MCF 10A (cell line): Measurements from ENCODE around the gene TAF15. TPM values are rescaled to one million over a fixed set of nuclear protein-coding genes. Genes with fewer than 3 reads are reported as not detected.

Experiments used
- BruUV-seq: library from RNA; stranded (reverse); fragments of 400-500 nt; replicated peaks from 2 replicates; lab custom pipeline; 2021; lab: Mats Ljungman, UMichigan
- CTCF ChIA-PET: fragments of 300-600 bp; sonication (Branson Sonifier 250); formaldehyde crosslinking; extraction: SDS; loops from one replicate; lab custom pipeline; 2021; ENCODE audit warnings: antibody characterized with exemption, inconsistent platforms; lab: Yijun Ruan, JAX
- POLR2A ChIA-PET: fragments of 300-600, 350-650 bp; sonication (Branson Sonifier 250); formaldehyde crosslinking; extraction: SDS; loops from one replicate; lab custom pipeline; 2020; ENCODE audit warnings: antibody characterized with exemption, inconsistent platforms; lab: Yijun Ruan, JAX
- DNase-seq: peaks from one replicate; pipeline ENCODE4 v3.0.0-alpha.2; 2018; ENCODE audit not compliant: unreplicated experiment
- H3K27ac Mint-ChIP-seq: one replicate; pipeline ENCODE4 v1.8.0; 2022; ENCODE audit warnings: mild to moderate bottlenecking, low read depth, mixed read lengths; ENCODE audit not compliant: unreplicated experiment
- H3K27me3 Mint-ChIP-seq: one replicate; pipeline ENCODE4 v1.8.0; 2022; ENCODE audit warnings: mixed read lengths; ENCODE audit not compliant: insufficient read depth, unreplicated experiment
- H3K36me3 Mint-ChIP-seq: one replicate; pipeline ENCODE4 v1.8.0; 2022; ENCODE audit warnings: mild to moderate bottlenecking, moderate library complexity, mixed read lengths; ENCODE audit not compliant: insufficient read depth, unreplicated experiment
- H3K4me1 Mint-ChIP-seq: one replicate; pipeline ENCODE4 v1.8.0; 2022; ENCODE audit warnings: mixed read lengths; ENCODE audit not compliant: insufficient read depth, unreplicated experiment
- H3K4me3 Mint-ChIP-seq: one replicate; pipeline ENCODE4 v1.8.0; 2022; ENCODE audit warnings: mild to moderate bottlenecking, moderate library complexity, mixed read lengths; ENCODE audit not compliant: unreplicated experiment
- H3K9me3 Mint-ChIP-seq: one replicate; pipeline ENCODE4 v1.8.0; 2022; ENCODE audit warnings: mixed read lengths; ENCODE audit not compliant: unreplicated experiment
- CTCF ChIP-seq: fragments of 200-600 bp; IDR thresholded peaks from one replicate; pipeline ENCODE4 v1.8.0; 2022; ENCODE audit warnings: antibody characterized with exemption, mild to moderate bottlenecking; ENCODE audit not compliant: unreplicated experiment
- intact Hi-C: fragments of 100-400 bp; cut with micrococcal nuclease; formaldehyde crosslinking; loops from 2 replicates; pipeline ENCODE4 v1.14.1; 2022
- total RNA-seq: library from RNA; stranded (reverse); gene quantifications from 2 replicates; pipeline ENCODE4 v1.2.3, GENCODE V29; 2022

The TAF15 gene
- total RNA-seq, 1 experiment from 2014 or later = 337 TPM

- H3K9me3 Mint-ChIP-seq = no peaks in the 10 kb centered on the region
- peaks cover 71% of the 10 kb centered on the region for H3K36me3 Mint-ChIP-seq
- CTCF ChIA-PET = interaction anchor here (0.5 to 2.5 kb wide), 13 partner anchors 8 to 299 kb away, joined by 3 to 12 read pairs (median 4); no protein-coding TSS in a partner anchor
- no TSS peak for BruUV-seq
- intact Hi-C loops = loop anchor here (1.0 kb wide), 1 partner anchor 300 kb away; no protein-coding TSS in a partner anchor
- peak overlapping the region; percentile 12 for H3K27ac Mint-ChIP-seq
- no peaks in the 10 kb centered on the region for H3K4me1 Mint-ChIP-seq
- TF ChIP-seq CTCF = peak; percentile 81
- H3K27me3 Mint-ChIP-seq = no peaks in the 10 kb centered on the region
- POLR2A ChIA-PET = interaction anchor here (0.6 to 0.8 kb wide), 2 partner anchors 15 to 1426 kb away, joined by 3 read pairs; no protein-coding TSS in a partner anchor
- H3K4me3 Mint-ChIP-seq = no peak overlapping the region
- DNase-seq = peak; percentile 80
These were observed 40.4 kb downstream of the TAF15 start for GRCh38 chr17:35849469-35850348.

- intact Hi-C loops = no loop called here
- ChIA-PET CTCF (interaction anchor here (0.9 to 1.0 kb wide), 2 partner anchors 51 to 93 kb away, joined by 3 to 4 read pairs; no protein-coding TSS in a partner anchor), POLR2A (interaction anchor here (1.9 to 2.4 kb wide), 2 partner anchors 9 to 14 kb away, joined by 8 to 11 read pairs; no protein-coding TSS in a partner anchor)
- Mint-ChIP-seq H3K27ac (no peak overlapping the region), H3K4me3 (no peak overlapping the region), H3K27me3 (no peaks in the 10 kb centered on the region), H3K4me1 (peaks cover 5% of the 10 kb centered on the region), H3K9me3 (peaks cover under 1% of the 10 kb centered on the region), H3K36me3 (peaks cover 25% of the 10 kb centered on the region)
- no peak for DNase-seq
- no TSS peak for BruUV-seq
- no peak for TF ChIP-seq CTCF
These were observed 46.7 kb downstream of the TAF15 start for GRCh38 chr17:35855965-35856364.

- no peak overlapping the region for H3K4me3 Mint-ChIP-seq
- BruUV-seq = no TSS peak
These were observed 47.3 kb downstream of the TAF15 start for GRCh38 chr17:35856603-35857002.

More at GRCh38 chr17:35856603-35857002, 47.3 kb downstream of the TAF15 start:
- Mint-ChIP-seq H3K36me3 (peaks cover 18% of the 10 kb centered on the region), H3K27ac (no peak overlapping the region), H3K4me1 (peaks cover 5% of the 10 kb centered on the region), H3K27me3 (no peaks in the 10 kb centered on the region), H3K9me3 (peaks cover 7% of the 10 kb centered on the region)
- ChIA-PET CTCF (interaction anchor here (0.9 to 1.0 kb wide), 2 partner anchors 52 to 92 kb away, joined by 3 to 4 read pairs; no protein-coding TSS in a partner anchor), POLR2A (interaction anchor here (1.9 to 2.4 kb wide), 2 partner anchors 9 to 14 kb away, joined by 8 to 11 read pairs; no protein-coding TSS in a partner anchor)
- DNase-seq = no peak
- intact Hi-C loops = no loop called here
- no peak for TF ChIP-seq CTCF
